BJ (cell line): ENCODE data around the gene C5. TPM values are rescaled to one million over a fixed set of nuclear protein-coding genes. Genes with fewer than 3 reads are reported as not detected.

Source experiments
- CTCF ChIA-PET: fragments of 350-600 bp; formaldehyde crosslinking; extraction: SDS; loops from one replicate; lab custom pipeline; 2021; ENCODE audit warnings: antibody characterized with exemption, inconsistent platforms; lab: Yijun Ruan, JAX
- POLR2A ChIA-PET: fragments of 300-600 bp; sonication (Branson Sonifier 250); formaldehyde crosslinking; extraction: SDS; loops from one replicate; lab custom pipeline; 2021; ENCODE audit warnings: antibody characterized with exemption; lab: Charles Lee
- DNase-seq: peaks from one replicate; pipeline ENCODE4 v3.0.0-alpha.2; 2011; ENCODE audit warnings: low read depth
- H3K27me3 ChIP-seq: 2 replicates; pipeline ENCODE4 v1.6.0; 2011; ENCODE audit warnings: low read length; ENCODE audit not compliant: control insufficient read depth, insufficient read depth
- H3K36me3 ChIP-seq: 2 replicates; pipeline ENCODE4 v1.5.1; 2011; ENCODE audit warnings: low read length; ENCODE audit not compliant: control insufficient read depth, insufficient read depth
- H3K4me3 ChIP-seq: 2 replicates; pipeline ENCODE4 v1.5.1; 2011; ENCODE audit warnings: low read depth, mild to moderate bottlenecking, control low read depth, low read length
- CTCF ChIP-seq: IDR thresholded peaks from 2 replicates; pipeline ENCODE4 v1.5.1; 2011; ENCODE audit warnings: low read depth, mild to moderate bottlenecking, control low read depth, inconsistent platforms, low read length, moderate library complexity; ENCODE audit not compliant: insufficient read depth
- polyA plus RNA-seq: library from polyadenylated mRNA; depleted of rRNA; stranded (reverse); fragments of >200 nt; gene quantifications from 2 replicates; pipeline ENCODE4 v1.2.3, GENCODE V29; 2011

The C5 gene
- polyA plus RNA-seq, 1 experiment, result 1.4 TPM

DNA sequence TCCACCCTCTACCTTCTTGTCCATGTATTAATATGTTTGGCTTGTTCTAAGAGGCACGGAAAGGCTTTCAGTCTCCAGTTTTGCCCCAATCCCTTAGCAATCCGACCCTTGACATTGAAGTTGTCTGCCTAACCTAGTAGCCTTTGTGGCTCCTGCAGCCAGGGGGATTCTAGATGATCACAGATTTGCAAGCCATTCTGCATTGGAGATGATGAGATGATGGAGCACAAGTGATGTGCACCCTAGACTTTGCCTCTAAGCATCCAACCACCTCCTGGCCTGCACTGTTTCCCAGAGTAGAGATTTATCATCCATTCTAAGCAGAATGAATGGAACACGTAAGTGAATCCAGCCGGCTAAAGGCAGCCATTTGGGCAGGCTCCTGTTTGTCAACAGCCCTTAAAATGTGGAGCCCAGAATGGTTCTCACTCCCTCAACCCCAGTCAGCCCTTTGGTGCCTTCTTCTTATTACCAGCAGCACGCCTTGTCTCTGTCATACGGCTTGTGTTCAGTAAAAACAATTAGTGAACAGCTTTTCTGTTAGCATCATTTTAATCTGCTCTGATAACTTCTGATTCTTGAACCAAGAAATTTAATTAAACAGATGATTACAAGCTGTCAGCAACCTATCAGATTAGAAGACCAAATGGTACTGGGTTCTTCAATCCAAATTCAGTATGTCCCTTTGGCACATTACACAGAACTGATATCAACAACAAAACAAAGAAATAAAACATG is 117.8 kb downstream of the C5 start:
- no peak for DNase-seq
- no peaks in the 10 kb centered on the region for H3K27me3 ChIP-seq
- POLR2A ChIA-PET, result interaction anchor here (0.8 to 1.0 kb wide), 2 partner anchors 64 to 139 kb away, joined by 3 to 5 read pairs; partner anchors contain the start of gene FBXW2
- no peaks in the 10 kb centered on the region for H3K36me3 ChIP-seq
- CTCF ChIA-PET, result interaction anchor here (2.3 kb wide), 1 partner anchor 176 kb away, joined by 8 read pairs; no protein-coding TSS in a partner anchor
- no peak overlapping the region for H3K4me3 ChIP-seq
- no peak for TF ChIP-seq CTCF

DNA sequence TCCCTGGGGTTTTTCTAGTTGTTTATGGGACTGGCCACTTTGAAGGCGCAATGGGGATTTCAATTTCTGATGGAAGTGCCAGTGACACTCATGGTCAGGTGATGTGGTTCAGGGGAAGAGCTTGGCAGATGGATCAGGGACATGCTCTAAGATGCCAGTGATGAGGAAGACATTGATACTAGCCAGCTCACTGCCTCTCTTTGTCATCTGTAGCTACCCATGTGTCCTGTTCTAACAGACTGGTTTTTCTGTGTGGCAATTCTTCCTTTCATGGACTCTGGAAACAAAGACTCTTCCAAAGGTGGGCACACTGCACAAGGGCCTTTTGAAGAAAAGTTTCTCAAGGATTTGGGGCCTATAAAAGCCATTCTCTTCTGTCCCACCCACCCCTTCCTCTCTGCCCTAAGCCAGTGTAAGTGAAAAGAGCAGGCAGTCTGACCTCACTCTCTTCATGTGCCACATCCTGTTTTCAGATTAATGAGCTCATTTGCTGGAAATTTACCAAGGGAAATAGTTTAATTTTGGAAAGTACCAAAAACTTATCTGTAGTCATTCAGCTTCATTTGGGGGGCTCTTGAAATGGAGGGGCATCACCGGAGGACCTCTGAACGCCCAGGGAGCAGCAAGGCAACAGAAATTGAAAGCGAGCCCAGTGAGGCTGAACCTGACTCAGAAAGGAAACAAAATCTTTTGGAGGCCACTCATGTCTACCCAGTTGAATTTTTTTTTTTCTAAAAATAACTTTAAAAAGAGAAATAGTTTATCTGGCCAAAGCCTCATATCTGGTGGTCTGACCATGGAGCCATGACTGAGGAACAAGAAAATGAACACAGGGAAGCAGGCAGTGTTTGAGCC is 118.6 kb downstream of the C5 start:
- no peak overlapping the region for H3K4me3 ChIP-seq

DNA sequence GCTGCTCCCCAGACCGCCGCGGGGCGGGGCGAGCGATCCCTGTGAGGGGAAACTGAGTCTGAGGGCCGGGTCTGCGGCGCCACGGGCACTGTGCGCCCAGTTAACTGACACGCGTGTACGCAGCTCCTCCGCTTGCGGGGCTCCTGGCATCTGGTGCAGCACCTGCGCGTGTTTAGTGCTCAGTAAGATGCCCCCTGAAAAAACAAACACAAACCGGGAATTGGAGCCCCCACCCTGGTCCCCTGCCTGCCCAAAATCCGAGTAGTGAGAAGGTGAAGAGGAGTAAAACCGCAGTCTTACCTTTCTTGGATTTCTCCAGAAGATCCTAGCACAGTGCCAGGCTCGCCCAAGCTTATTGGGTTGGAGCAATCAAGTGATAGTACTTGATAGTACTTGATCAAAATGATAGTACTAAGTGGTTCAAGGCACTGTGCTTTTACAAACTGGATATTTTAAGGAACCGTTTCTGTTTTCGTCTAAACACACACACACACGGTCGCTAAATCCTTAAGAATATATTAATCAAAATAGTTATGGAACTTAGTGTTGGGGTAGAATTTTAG is 120.8 kb downstream of the C5 start:
- Histone ChIP-seq H3K27me3 (no peaks in the 10 kb centered on the region), H3K36me3 (no peaks in the 10 kb centered on the region), H3K4me3 (peak overlapping the region; percentile 48)
- POLR2A ChIA-PET, result no interaction called here
- CTCF ChIA-PET, result interaction anchor here (0.8 to 2.3 kb wide), 3 partner anchors 10 to 391 kb away, joined by 3 to 6 read pairs (median 4); no protein-coding TSS in a partner anchor
- TF ChIP-seq CTCF, result no peak
- DNase-seq, result no peak

More for the DNA sequence above, 118.6 kb downstream of the C5 start:
- DNase-seq, result no peak
- ChIA-PET CTCF (interaction anchor here (2.3 kb wide), 1 partner anchor 12 kb away, joined by 6 read pairs; no protein-coding TSS in a partner anchor), POLR2A (interaction anchor here (0.8 to 1.0 kb wide), 2 partner anchors 64 to 138 kb away, joined by 3 to 5 read pairs; partner anchors contain the start of gene FBXW2)
- no peaks in the 10 kb centered on the region for H3K27me3 ChIP-seq
- TF ChIP-seq CTCF, result no peak
- H3K36me3 ChIP-seq, result no peaks in the 10 kb centered on the region

- ChIA-PET POLR2A (no interaction called here), CTCF (no interaction called here)
- peak overlapping the region; percentile 48 for H3K4me3 ChIP-seq
- no peaks in the 10 kb centered on the region for H3K27me3 ChIP-seq
- no peak for TF ChIP-seq CTCF
- no peak for DNase-seq
- H3K36me3 ChIP-seq, result no peaks in the 10 kb centered on the region
Observed at GRCh38 chr9:120928483-120929228, 121.4 kb downstream of the C5 start.
